ENCODE data around the gene STK11IP.

Gene STK11IP

GRCh38 chr2:219643788-219644398 is 46.2 kb downstream of the STK11IP start:
- 97% methylated on average over 14 of the region's 14 CpGs for WGBS (ENCODE audit: insufficient coverage)
- CTCF ChIA-PET, result interaction anchor here (0.8 to 11.7 kb wide), 7 partner anchors 13 to 114 kb away, joined by 3 to 125 read pairs (median 8); partner anchors contain the start of genes CHPF, OBSL1, STK11IP and TMEM198
- no peaks in the 10 kb centered on the region for H3K27me3 ChIP-seq (replicated peaks in 2 of 5; ENCODE audit: control insufficient read depth in 4 of 5, insufficient read depth in 5 of 5, low read length in 4 of 5)

GRCh38 chr2:219644801-219645480 is 47.3 kb downstream of the STK11IP start:
- Histone ChIP-seq H3K9me3 (ENCODE audit: control extremely low read depth in 1 of 5, control insufficient read depth in 4 of 5, insufficient read depth in 2 of 5, low read depth in 1 of 5, low read length in 4 of 5) (no peaks in the 10 kb centered on the region), H3K27ac (ENCODE audit: insufficient read depth in 1 of 2, low read depth in 1 of 2, low read length in 2 of 2, poor library complexity in 1 of 2, severe bottlenecking in 2 of 2) (no peak overlapping the region), H3K27me3 (replicated peaks in 2 of 5; ENCODE audit: control insufficient read depth in 4 of 5, insufficient read depth in 5 of 5, low read length in 4 of 5) (no peaks in the 10 kb centered on the region), H3K4me3 (ENCODE audit: control insufficient read depth in 1 of 7, extremely low read depth in 1 of 7, insufficient read depth in 4 of 7, low read depth in 2 of 7, low read length in 6 of 7) (no peak overlapping the region), H3K36me3 (ENCODE audit: control insufficient read depth in 4 of 4, insufficient read depth in 4 of 4, low read length in 3 of 4) (no peaks in the 10 kb centered on the region), H3K4me1 (ENCODE audit: control extremely low read depth in 1 of 4, control insufficient read depth in 4 of 4, insufficient read depth in 4 of 4, low read length in 3 of 4) (peaks cover 0 to 11% (median 8%) of the 10 kb centered on the region in 4 experiments)
- ChIA-PET POLR2A (no interaction called here), CTCF (interaction anchor here (0.8 to 11.7 kb wide), 5 partner anchors 18 to 115 kb away, joined by 3 to 125 read pairs (median 3); partner anchors contain the start of genes CHPF, OBSL1 and TMEM198)
- no peak for DNase-seq
- WGBS (ENCODE audit: insufficient coverage), result 96% methylated on average over 17 of the region's 17 CpGs

More at GRCh38 chr2:219643788-219644398, 46.2 kb downstream of the STK11IP start:
- POLR2A ChIA-PET, result interaction anchor here (0.6 kb wide), 1 partner anchor 416 kb away, joined by 3 read pairs; no protein-coding TSS in a partner anchor
- Histone ChIP-seq H3K4me3 (ENCODE audit: control insufficient read depth in 1 of 7, extremely low read depth in 1 of 7, insufficient read depth in 4 of 7, low read depth in 2 of 7, low read length in 6 of 7) (no peak overlapping the region), H3K27ac (ENCODE audit: insufficient read depth in 1 of 2, low read depth in 1 of 2, low read length in 2 of 2, poor library complexity in 1 of 2, severe bottlenecking in 2 of 2) (no peak overlapping the region), H3K36me3 (ENCODE audit: control insufficient read depth in 4 of 4, insufficient read depth in 4 of 4, low read length in 3 of 4) (no peaks in the 10 kb centered on the region), H3K4me1 (ENCODE audit: control extremely low read depth in 1 of 4, control insufficient read depth in 4 of 4, insufficient read depth in 4 of 4, low read length in 3 of 4) (peaks cover 0 to 11% (median 8%) of the 10 kb centered on the region in 4 experiments), H3K9me3 (ENCODE audit: control extremely low read depth in 1 of 5, control insufficient read depth in 4 of 5, insufficient read depth in 2 of 5, low read depth in 1 of 5, low read length in 4 of 5) (no peaks in the 10 kb centered on the region)
- DNase-seq, result no peak

GRCh38 chr2:219645631-219646527 is 48.2 kb downstream of the STK11IP start:
- 98% methylated on average over 10 of the region's 12 CpGs for WGBS (ENCODE audit: insufficient coverage)
- DNase-seq, result no peak
- Histone ChIP-seq H3K9me3 (ENCODE audit: control extremely low read depth in 1 of 5, control insufficient read depth in 4 of 5, insufficient read depth in 2 of 5, low read depth in 1 of 5, low read length in 4 of 5) (no peaks in the 10 kb centered on the region), H3K4me1 (ENCODE audit: control extremely low read depth in 1 of 4, control insufficient read depth in 4 of 4, insufficient read depth in 4 of 4, low read length in 3 of 4) (peaks cover 0 to 11% (median 8%) of the 10 kb centered on the region in 4 experiments), H3K4me3 (ENCODE audit: control insufficient read depth in 1 of 7, extremely low read depth in 1 of 7, insufficient read depth in 4 of 7, low read depth in 2 of 7, low read length in 6 of 7) (no peak overlapping the region), H3K27me3 (replicated peaks in 2 of 5; ENCODE audit: control insufficient read depth in 4 of 5, insufficient read depth in 5 of 5, low read length in 4 of 5) (peaks cover 0 to 6% (median 2%) of the 10 kb centered on the region in 5 experiments), H3K27ac (ENCODE audit: insufficient read depth in 1 of 2, low read depth in 1 of 2, low read length in 2 of 2, poor library complexity in 1 of 2, severe bottlenecking in 2 of 2) (no peak overlapping the region), H3K36me3 (ENCODE audit: control insufficient read depth in 4 of 4, insufficient read depth in 4 of 4, low read length in 3 of 4) (no peaks in the 10 kb centered on the region)
- CTCF ChIA-PET, result interaction anchor here (1.1 to 11.7 kb wide), 2 partner anchors 105 to 116 kb away, joined by 3 to 125 read pairs; partner anchors contain the start of genes CHPF and TMEM198
- POLR2A ChIA-PET, result no interaction called here

GRCh38 chr2:219648176-219648575 is 50.5 kb downstream of the STK11IP start:
- peaks cover 0 to under 1% (median under 1%) of the 10 kb centered on the region in 4 experiments for H3K4me1 ChIP-seq (ENCODE audit: control extremely low read depth in 1 of 4, control insufficient read depth in 4 of 4, insufficient read depth in 4 of 4, low read length in 3 of 4)
- peaks cover 0 to 13% (median 8%) of the 10 kb centered on the region in 5 experiments for H3K27me3 ChIP-seq (replicated peaks in 2 of 5; ENCODE audit: control insufficient read depth in 4 of 5, insufficient read depth in 5 of 5, low read length in 4 of 5)
- no CpG with 5 or more reads among the region's 2 CpGs for WGBS (ENCODE audit: insufficient coverage)
- peaks cover 0 to 4% (median 0%) of the 10 kb centered on the region in 5 experiments for H3K9me3 ChIP-seq (ENCODE audit: control extremely low read depth in 1 of 5, control insufficient read depth in 4 of 5, insufficient read depth in 2 of 5, low read depth in 1 of 5, low read length in 4 of 5)
- no peak overlapping the region for H3K27ac ChIP-seq (ENCODE audit: insufficient read depth in 1 of 2, low read depth in 1 of 2, low read length in 2 of 2, poor library complexity in 1 of 2, severe bottlenecking in 2 of 2)
- POLR2A ChIA-PET, result no interaction called here
- H3K36me3 ChIP-seq (ENCODE audit: control insufficient read depth in 4 of 4, insufficient read depth in 4 of 4, low read length in 3 of 4), result no peaks in the 10 kb centered on the region
- DNase-seq, result no peak
- CTCF ChIA-PET, result interaction anchor here (11.7 kb wide), 1 partner anchor 107 kb away, joined by 125 read pairs; the partner anchor contains the start of genes CHPF and TMEM198
- H3K4me3 ChIP-seq (ENCODE audit: control insufficient read depth in 1 of 7, extremely low read depth in 1 of 7, insufficient read depth in 4 of 7, low read depth in 2 of 7, low read length in 6 of 7), result no peak overlapping the region

- no peaks in the 10 kb centered on the region for H3K36me3 ChIP-seq (ENCODE audit: control insufficient read depth in 4 of 4, insufficient read depth in 4 of 4, low read length in 3 of 4)
- no peak overlapping the region for H3K4me3 ChIP-seq (ENCODE audit: control insufficient read depth in 1 of 7, extremely low read depth in 1 of 7, insufficient read depth in 4 of 7, low read depth in 2 of 7, low read length in 6 of 7)
- no peaks in the 10 kb centered on the region for H3K4me1 ChIP-seq (ENCODE audit: control extremely low read depth in 1 of 4, control insufficient read depth in 4 of 4, insufficient read depth in 4 of 4, low read length in 3 of 4)
- H3K27me3 ChIP-seq (replicated peaks in 2 of 5; ENCODE audit: control insufficient read depth in 4 of 5, insufficient read depth in 5 of 5, low read length in 4 of 5), result peaks cover 0 to 16% (median 10%) of the 10 kb centered on the region in 5 experiments
- ChIA-PET POLR2A (no interaction called here), CTCF (interaction anchor here (11.7 kb wide), 1 partner anchor 108 kb away, joined by 125 read pairs; the partner anchor contains the start of genes CHPF and TMEM198)
- WGBS (ENCODE audit: insufficient coverage), result 68% methylated on average over 2 of the region's 4 CpGs
- peaks cover 0 to 4% (median 0%) of the 10 kb centered on the region in 5 experiments for H3K9me3 ChIP-seq (ENCODE audit: control extremely low read depth in 1 of 5, control insufficient read depth in 4 of 5, insufficient read depth in 2 of 5, low read depth in 1 of 5, low read length in 4 of 5)
- no peak overlapping the region for H3K27ac ChIP-seq (ENCODE audit: insufficient read depth in 1 of 2, low read depth in 1 of 2, low read length in 2 of 2, poor library complexity in 1 of 2, severe bottlenecking in 2 of 2)
- DNase-seq, result no peak
These were observed 51.3 kb downstream of the STK11IP start for GRCh38 chr2:219648963-219649362.

- Histone ChIP-seq H3K27ac (ENCODE audit: insufficient read depth in 1 of 2, low read depth in 1 of 2, low read length in 2 of 2, poor library complexity in 1 of 2, severe bottlenecking in 2 of 2) (no peak overlapping the region), H3K27me3 (replicated peaks in 2 of 5; ENCODE audit: control insufficient read depth in 4 of 5, insufficient read depth in 5 of 5, low read length in 4 of 5) (peaks cover 0 to 16% (median 15%) of the 10 kb centered on the region in 5 experiments), H3K4me1 (ENCODE audit: control extremely low read depth in 1 of 4, control insufficient read depth in 4 of 4, insufficient read depth in 4 of 4, low read length in 3 of 4) (no peaks in the 10 kb centered on the region), H3K4me3 (ENCODE audit: control insufficient read depth in 1 of 7, extremely low read depth in 1 of 7, insufficient read depth in 4 of 7, low read depth in 2 of 7, low read length in 6 of 7) (no peak overlapping the region), H3K9me3 (ENCODE audit: control extremely low read depth in 1 of 5, control insufficient read depth in 4 of 5, insufficient read depth in 2 of 5, low read depth in 1 of 5, low read length in 4 of 5) (peaks cover 0 to 4% (median 0%) of the 10 kb centered on the region in 5 experiments), H3K36me3 (ENCODE audit: control insufficient read depth in 4 of 4, insufficient read depth in 4 of 4, low read length in 3 of 4) (no peaks in the 10 kb centered on the region)
- ChIA-PET POLR2A (no interaction called here), CTCF (interaction anchor here (1.5 kb wide), 1 partner anchor 12 kb away, joined by 5 read pairs; no protein-coding TSS in a partner anchor)
- no peak for DNase-seq
- WGBS (ENCODE audit: insufficient coverage), result 63% methylated on average over 4 of the region's 8 CpGs
These were observed 53.0 kb downstream of the STK11IP start for GRCh38 chr2:219650426-219651248.

Data from common myeloid progenitor, CD34-positive (primary cell).